ENCODE measurements around the gene KDM3B. TPM values are rescaled to one million over a fixed set of nuclear protein-coding genes. Genes with fewer than 3 reads are reported as not detected.
A peak's percentile ranks its signal among the peaks of the same experiment; 100 is the strongest.

Gene KDM3B
- total and polyA plus RNA-seq, 12 donors: 23.2 to 68.4 (median 49.4) TPM

DNA sequence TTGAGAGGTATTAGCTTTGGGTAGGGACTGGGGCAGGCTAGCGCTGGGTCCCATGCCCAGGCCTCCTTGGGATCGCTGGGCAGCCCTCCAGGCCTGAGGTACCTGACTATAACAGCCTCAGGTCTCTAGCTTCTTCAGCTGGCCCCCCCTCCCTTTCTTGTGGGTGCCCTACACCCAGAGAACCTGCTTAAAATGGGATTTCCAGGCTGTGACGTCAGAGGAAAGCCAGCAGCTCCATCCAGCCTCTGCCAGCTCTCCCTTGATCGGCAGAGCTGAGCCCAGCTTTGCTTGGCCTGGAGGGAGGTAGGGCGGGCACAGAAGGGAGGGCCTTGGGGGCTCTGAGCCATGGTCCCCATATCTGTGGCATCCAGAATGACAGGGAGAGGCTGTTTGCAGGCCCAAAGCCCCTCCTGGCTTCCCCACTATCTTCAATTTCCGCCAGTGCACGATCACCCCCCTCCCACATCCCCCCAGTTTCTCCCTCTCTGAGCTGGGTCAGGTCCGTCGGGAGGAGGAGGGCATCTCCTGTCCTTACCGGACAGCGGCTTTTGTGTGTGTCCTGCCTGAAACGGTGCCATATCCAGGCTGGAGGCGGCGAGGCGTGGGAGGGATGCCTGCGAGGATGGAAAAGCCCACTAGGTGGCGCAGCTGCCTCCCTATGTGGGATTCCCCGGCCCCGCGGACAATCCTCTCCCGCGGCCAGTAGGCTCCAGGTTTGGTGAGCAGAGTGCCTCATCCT is 97.2 kb downstream of the KDM3B start:
- Histone ChIP-seq H3K36me3 (replicated peaks in 1 of 2) (no peaks in the 10 kb centered on the region), H3K4me3 (no peak overlapping the region), H3K27me3 (no peaks in the 10 kb centered on the region), H3K27ac (peak overlapping the region in 1 of 5 donors; percentile 42), H3K9me3 (replicated peaks in 1 of 3) (no peaks in the 10 kb centered on the region), H3K4me1 (replicated peaks in 1 of 2) (peaks cover 0 to 4% of the 10 kb centered on the region in 2 donors)
- intact Hi-C loops (cut with DNase I): loop anchor here in 1 of 2 donors (5.0 kb wide), 1 partner anchor 98 kb away; no protein-coding TSS in a partner anchor
- peak; percentile 85 to 97 (median 92) for DNase-seq
- no peak for TF ChIP-seq POLR2A (IDR thresholded peaks at IDR 0.05)
- TF ChIP-seq, protein P1, sequence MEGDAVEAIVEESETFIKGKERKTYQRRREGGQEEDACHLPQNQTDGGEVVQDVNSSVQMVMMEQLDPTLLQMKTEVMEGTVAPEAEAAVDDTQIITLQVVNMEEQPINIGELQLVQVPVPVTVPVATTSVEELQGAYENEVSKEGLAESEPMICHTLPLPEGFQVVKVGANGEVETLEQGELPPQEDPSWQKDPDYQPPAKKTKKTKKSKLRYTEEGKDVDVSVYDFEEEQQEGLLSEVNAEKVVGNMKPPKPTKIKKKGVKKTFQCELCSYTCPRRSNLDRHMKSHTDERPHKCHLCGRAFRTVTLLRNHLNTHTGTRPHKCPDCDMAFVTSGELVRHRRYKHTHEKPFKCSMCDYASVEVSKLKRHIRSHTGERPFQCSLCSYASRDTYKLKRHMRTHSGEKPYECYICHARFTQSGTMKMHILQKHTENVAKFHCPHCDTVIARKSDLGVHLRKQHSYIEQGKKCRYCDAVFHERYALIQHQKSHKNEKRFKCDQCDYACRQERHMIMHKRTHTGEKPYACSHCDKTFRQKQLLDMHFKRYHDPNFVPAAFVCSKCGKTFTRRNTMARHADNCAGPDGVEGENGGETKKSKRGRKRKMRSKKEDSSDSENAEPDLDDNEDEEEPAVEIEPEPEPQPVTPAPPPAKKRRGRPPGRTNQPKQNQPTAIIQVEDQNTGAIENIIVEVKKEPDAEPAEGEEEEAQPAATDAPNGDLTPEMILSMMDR (IDR thresholded peaks at IDR 0.05): peak; percentile 91 to 99 (median 97)
- 11 to 26% (median 17%) methylated on average over 12 to 22 of the region's 22 CpGs for WGBS, 4 donors

DNA sequence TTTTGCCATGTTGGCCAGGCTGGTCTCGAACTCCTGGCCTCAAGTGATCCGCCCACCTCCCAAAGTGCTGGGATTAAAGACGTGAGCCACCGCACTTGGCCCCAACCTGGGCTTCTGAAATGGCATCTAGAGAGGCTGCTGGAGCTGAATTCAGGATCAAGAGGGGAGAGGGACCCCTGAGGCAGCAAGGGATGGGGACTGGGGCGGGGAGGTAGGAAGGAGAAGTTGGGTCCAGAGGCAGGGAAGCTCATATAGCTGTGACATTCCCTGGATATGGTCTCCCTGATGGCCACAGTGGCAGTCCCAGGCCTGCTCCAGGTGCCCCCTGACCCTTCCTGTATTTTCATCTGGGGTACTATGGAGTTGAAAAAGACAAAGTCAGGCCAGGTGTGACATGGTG is 98.5 kb downstream of the KDM3B start:
- intact Hi-C loops (cut with DNase I): loop anchor here in 1 of 2 donors (5.0 kb wide), 1 partner anchor 96 kb away; no protein-coding TSS in a partner anchor
- WGBS, 4 donors: 78 to 96% (median 88%) methylated on average over 4 to 5 of the region's 5 CpGs

DNA sequence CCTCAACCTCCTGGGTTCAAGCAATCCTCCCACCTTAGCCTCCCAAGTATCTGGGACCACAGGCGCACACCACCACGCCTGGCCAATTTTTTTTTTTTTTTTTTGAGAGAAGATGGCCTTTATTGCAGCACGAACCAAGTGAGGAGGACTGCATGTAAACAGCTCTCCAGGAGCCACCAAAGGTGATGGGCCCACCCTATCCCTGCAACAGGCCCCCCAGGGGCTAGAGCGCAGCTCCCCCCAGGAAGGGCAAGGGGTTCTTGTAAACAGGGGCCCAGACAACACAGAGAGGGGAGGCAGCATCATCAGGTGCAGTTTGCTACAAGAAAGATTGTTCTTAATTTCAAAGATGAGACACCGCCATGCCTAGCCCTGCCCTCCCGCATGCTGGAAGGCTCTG is 100.2 kb downstream of the KDM3B start:
- DNase-seq: no peak
- no peak overlapping the region for H3K27ac ChIP-seq
- TF ChIP-seq, protein P1 (IDR thresholded peaks at IDR 0.05): no peak
- no peak for TF ChIP-seq POLR2A (IDR thresholded peaks at IDR 0.05)
- 75 to 93% (median 85%) methylated on average over 4 to 6 of the region's 6 CpGs for WGBS, 4 donors
- no peak overlapping the region for H3K4me3 ChIP-seq
- H3K36me3 ChIP-seq (replicated peaks in 1 of 2): no peaks in the 10 kb centered on the region
- H3K9me3 ChIP-seq (replicated peaks in 1 of 3): no peaks in the 10 kb centered on the region
- no peaks in the 10 kb centered on the region for H3K27me3 ChIP-seq
- intact Hi-C loops (cut with DNase I): loop anchor here in 1 of 2 donors (5.0 kb wide), 1 partner anchor 95 kb away; no protein-coding TSS in a partner anchor
- peaks cover 0 to 4% of the 10 kb centered on the region in 2 donors for H3K4me1 ChIP-seq (replicated peaks in 1 of 2)

More for the DNA sequence above, 98.5 kb downstream of the KDM3B start:
- no peak for DNase-seq
- no peak for TF ChIP-seq POLR2A (IDR thresholded peaks at IDR 0.05)
- TF ChIP-seq, protein P1 (IDR thresholded peaks at IDR 0.05): no peak
- H3K4me3 ChIP-seq: no peak overlapping the region
- H3K9me3 ChIP-seq (replicated peaks in 1 of 3): no peaks in the 10 kb centered on the region
- peaks cover 0 to 4% of the 10 kb centered on the region in 2 donors for H3K4me1 ChIP-seq (replicated peaks in 1 of 2)
- no peak overlapping the region for H3K27ac ChIP-seq
- no peaks in the 10 kb centered on the region for H3K36me3 ChIP-seq (replicated peaks in 1 of 2)
- no peaks in the 10 kb centered on the region for H3K27me3 ChIP-seq

DNA sequence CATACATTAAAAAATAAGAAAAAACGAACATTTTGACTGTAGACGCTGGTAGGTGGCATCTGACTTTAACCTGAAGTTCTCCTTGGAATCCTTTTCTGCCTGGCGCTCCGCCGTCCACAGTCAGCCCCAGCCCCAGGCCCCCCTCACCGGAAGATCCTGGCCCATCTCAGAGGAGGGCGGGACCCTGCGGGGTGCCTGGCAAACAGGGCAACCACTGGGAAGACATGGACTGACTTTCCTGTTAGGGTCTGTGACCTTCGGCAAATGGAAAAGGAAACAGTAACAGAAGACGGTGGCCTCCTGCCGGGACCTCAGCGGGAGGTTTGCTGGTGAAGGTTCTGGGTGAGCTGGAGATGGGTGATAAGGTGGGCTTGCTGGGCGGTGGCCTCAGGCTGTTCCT is 101.1 kb downstream of the KDM3B start:
- Histone ChIP-seq H3K27ac (no peak overlapping the region), H3K9me3 (replicated peaks in 1 of 3) (no peaks in the 10 kb centered on the region), H3K27me3 (no peaks in the 10 kb centered on the region), H3K4me3 (no peak overlapping the region), H3K4me1 (replicated peaks in 1 of 2) (peaks cover 0 to 11% of the 10 kb centered on the region in 2 donors), H3K36me3 (replicated peaks in 1 of 2) (no peaks in the 10 kb centered on the region)
- intact Hi-C loops (cut with DNase I): loop anchor here in 1 of 2 donors (5.0 kb wide), 1 partner anchor 94 kb away; no protein-coding TSS in a partner anchor
- 82 to 92% (median 84%) methylated on average over 12 to 13 of the region's 13 CpGs for WGBS, 4 donors
- no peak for DNase-seq
- TF ChIP-seq POLR2A (IDR thresholded peaks at IDR 0.05): no peak
- TF ChIP-seq, protein P1 (IDR thresholded peaks at IDR 0.05): no peak

Data from adrenal gland (tissue), 12 donors.